ENCODE results near the gene GID8.

DNA sequence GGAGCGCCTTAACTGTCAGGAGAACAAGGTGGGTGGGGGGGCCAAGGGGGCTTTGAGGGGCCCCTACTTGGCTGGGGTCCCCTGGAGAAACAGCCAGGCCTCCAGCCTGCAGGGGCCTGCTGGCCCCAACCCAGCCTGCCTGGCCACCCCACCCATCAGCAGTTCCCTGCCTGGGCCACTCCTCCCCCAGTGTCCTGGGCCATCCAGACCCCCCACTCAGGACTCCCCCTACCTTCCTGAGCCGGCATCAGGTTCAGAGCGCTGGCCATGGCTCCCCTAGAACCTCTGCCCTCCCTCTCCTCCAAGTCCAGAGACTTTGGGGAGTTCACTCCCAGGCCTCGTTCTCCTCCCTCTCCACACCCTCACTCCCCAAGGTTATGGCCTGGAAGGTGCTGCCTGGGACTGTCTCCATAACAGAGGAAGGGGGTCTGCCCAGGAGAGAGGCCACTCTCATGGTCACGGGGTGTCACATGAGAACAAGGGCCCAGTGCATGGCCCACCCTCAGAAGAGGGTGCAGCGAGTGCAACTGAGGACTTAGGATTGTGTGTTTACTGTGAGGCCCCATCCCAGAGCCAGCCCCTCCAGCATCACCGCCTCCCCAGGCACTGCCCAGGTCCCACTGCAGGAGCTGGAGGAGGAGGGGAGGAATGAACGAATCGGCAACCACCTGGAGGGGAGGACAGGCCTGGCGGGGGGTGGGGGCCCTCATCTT is 20.6 kb downstream of the GID8 start:
- TF ChIP-seq, protein P1, sequence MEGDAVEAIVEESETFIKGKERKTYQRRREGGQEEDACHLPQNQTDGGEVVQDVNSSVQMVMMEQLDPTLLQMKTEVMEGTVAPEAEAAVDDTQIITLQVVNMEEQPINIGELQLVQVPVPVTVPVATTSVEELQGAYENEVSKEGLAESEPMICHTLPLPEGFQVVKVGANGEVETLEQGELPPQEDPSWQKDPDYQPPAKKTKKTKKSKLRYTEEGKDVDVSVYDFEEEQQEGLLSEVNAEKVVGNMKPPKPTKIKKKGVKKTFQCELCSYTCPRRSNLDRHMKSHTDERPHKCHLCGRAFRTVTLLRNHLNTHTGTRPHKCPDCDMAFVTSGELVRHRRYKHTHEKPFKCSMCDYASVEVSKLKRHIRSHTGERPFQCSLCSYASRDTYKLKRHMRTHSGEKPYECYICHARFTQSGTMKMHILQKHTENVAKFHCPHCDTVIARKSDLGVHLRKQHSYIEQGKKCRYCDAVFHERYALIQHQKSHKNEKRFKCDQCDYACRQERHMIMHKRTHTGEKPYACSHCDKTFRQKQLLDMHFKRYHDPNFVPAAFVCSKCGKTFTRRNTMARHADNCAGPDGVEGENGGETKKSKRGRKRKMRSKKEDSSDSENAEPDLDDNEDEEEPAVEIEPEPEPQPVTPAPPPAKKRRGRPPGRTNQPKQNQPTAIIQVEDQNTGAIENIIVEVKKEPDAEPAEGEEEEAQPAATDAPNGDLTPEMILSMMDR (IDR thresholded peaks at IDR 0.05; ENCODE audit: low read depth, low read length, poor library complexity, severe bottlenecking): no peak
- TF ChIP-seq EZH2phosphoT487 (IDR thresholded peaks at IDR 0.05; ENCODE audit: borderline replicate concordance, low read length): no peak
